ENCODE data around the gene PRKCH.

DNA sequence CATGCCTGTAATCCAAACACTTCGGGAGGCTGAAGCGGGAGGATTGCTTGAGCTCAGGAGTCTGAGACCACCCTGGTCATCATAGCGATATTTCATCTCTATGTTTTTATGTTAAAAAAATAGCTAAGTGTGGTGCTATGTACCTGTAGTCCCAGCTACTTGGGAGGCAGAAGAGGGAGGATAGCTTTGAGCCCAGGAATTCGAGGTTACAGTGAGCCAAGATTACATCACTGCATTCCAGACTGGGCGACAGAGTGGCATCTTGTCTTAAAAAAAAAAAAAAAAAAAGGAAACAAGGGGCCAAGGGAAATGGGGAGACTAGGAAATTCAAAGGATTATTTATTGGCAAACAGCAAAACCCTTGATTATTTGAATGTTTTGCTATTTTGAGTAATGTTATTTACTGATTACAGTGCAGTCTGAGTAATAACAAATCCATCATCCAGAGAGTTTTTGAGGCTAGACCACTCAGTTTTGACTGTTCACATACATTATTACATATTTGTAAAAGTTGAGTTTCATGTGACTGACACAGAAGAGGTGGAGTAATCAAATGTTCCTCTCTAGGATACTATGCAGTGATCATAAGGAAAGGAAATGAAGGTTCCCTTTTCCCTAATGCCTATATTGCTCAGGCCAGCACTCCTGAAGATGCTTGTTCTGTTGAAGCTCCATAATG lies 40.8 kb downstream of the PRKCH start:
- TF ChIP-seq CTCF (IDR thresholded peaks at IDR 0.05) = no peak
- TF ChIP-seq POLR2A (IDR thresholded peaks at IDR 0.05) = no peak

Data from body of pancreas (tissue), 4 donors.